Loucy (cell line): Measurements from ENCODE around the gene MRE11.

Source experiments
- H2AFZ ChIP-seq: fragments of 200-600 bp; sonication (generic); 2 replicates; pipeline ENCODE4 v1.6.0; 2016; ENCODE audit warnings: antibody characterized with exemption, mild to moderate bottlenecking, low read length, moderate library complexity
- H3F3A ChIP-seq: fragments of 200-600 bp; 2 replicates; pipeline ENCODE4 v1.6.0; 2016; ENCODE audit warnings: antibody characterized with exemption, low read depth, mild to moderate bottlenecking
- H3K27me3 ChIP-seq: fragments of 200-600 bp; sonication (generic); 2 replicates; pipeline ENCODE4 v1.6.1; 2014; ENCODE audit warnings: low read length, mild to moderate bottlenecking; ENCODE audit not compliant: insufficient read depth, poor library complexity, severe bottlenecking
- H3K36me3 ChIP-seq: fragments of 200-600 bp; sonication (generic); 2 replicates; pipeline ENCODE4 v1.6.1; 2016; ENCODE audit warnings: low read length; ENCODE audit not compliant: insufficient read depth
- H3K4me1 ChIP-seq: fragments of 200-600 bp; sonication (generic); 2 replicates; pipeline ENCODE4 v1.5.1; 2014; ENCODE audit warnings: low read length, mild to moderate bottlenecking; ENCODE audit not compliant: insufficient read depth, poor library complexity, severe bottlenecking
- H3K4me2 ChIP-seq: fragments of 200-600 bp; sonication (generic); 2 replicates; pipeline ENCODE4 v1.6.0; 2014; ENCODE audit warnings: antibody characterized with exemption, low read length, low read depth, mild to moderate bottlenecking; ENCODE audit not compliant: poor library complexity, severe bottlenecking
- H3K4me3 ChIP-seq: fragments of 200-600 bp; sonication (generic); 2 replicates; pipeline ENCODE4 v1.5.1; 2014; ENCODE audit warnings: low read length, mild to moderate bottlenecking, mixed read lengths; ENCODE audit not compliant: poor library complexity, severe bottlenecking
- H3K79me2 ChIP-seq: fragments of 200-600 bp; sonication (generic); 2 replicates; pipeline ENCODE4 v1.6.1; 2014; ENCODE audit warnings: low read length; ENCODE audit not compliant: insufficient read depth
- H3K9ac ChIP-seq: fragments of 200-600 bp; sonication (generic); 2 replicates; pipeline ENCODE4 v1.6.0; 2014; ENCODE audit warnings: mild to moderate bottlenecking, low read depth, low read length, moderate library complexity; ENCODE audit not compliant: poor library complexity, severe bottlenecking
- H3K9me2 ChIP-seq: fragments of 200-600 bp; sonication (generic); replicated peaks from 2 replicates; pipeline ENCODE4 v1.6.1; 2016; ENCODE audit warnings: low read depth, low read length, mixed read lengths
- H3K9me3 ChIP-seq: fragments of 200-600 bp; sonication (generic); 2 replicates; pipeline ENCODE4 v1.6.1; 2014; ENCODE audit warnings: mild to moderate bottlenecking, antibody characterized with exemption, low read length, low read depth; ENCODE audit not compliant: insufficient read depth
- H4K20me1 ChIP-seq: fragments of 200-600 bp; sonication (generic); 2 replicates; pipeline ENCODE4 v1.6.0; 2014; ENCODE audit warnings: antibody characterized with exemption, low read length, mild to moderate bottlenecking; ENCODE audit not compliant: insufficient read depth, poor library complexity, severe bottlenecking
- CTCF ChIP-seq: fragments of 200-600 bp; sonication (generic); conservative IDR thresholded peaks from 2 replicates; pipeline ENCODE4 v1.5.1; 2014; ENCODE audit warnings: mild to moderate bottlenecking, antibody characterized with exemption, low read length
- EZH2phosphoT487 ChIP-seq: fragments of 200-600 bp; IDR thresholded peaks from 2 replicates; pipeline ENCODE4 v1.6.1; 2018; ENCODE audit warnings: antibody characterized with exemption, mild to moderate bottlenecking, moderate library complexity, borderline replicate concordance

The MRE11 gene

GRCh38 chr11:94447149-94447548, 46.5 kb downstream of the MRE11 start:
- Histone ChIP-seq H3K4me1 (no peaks in the 10 kb centered on the region), H3K36me3 (peaks cover 47% of the 10 kb centered on the region; the same call in 1 of the 2 replicates), H3K9me3 (no peaks in the 10 kb centered on the region), H3K79me2 (no peaks in the 10 kb centered on the region), H3K4me2 (no peak overlapping the region), H3K27me3 (no peaks in the 10 kb centered on the region), H2AFZ (no peak overlapping the region), H4K20me1 (no peaks in the 10 kb centered on the region), H3F3A (no peaks in the 10 kb centered on the region), H3K4me3 (no peak overlapping the region), H3K9ac (no peak overlapping the region), H3K9me2 (no peaks in the 10 kb centered on the region)
- TF ChIP-seq EZH2phosphoT487 (no peak), CTCF (no peak)

- Histone ChIP-seq H3K4me2 (no peak overlapping the region), H3F3A (no peaks in the 10 kb centered on the region), H3K36me3 (peaks cover 47% of the 10 kb centered on the region; the same call in 1 of the 2 replicates), H3K9me3 (no peaks in the 10 kb centered on the region), H2AFZ (no peak overlapping the region), H4K20me1 (no peaks in the 10 kb centered on the region), H3K9ac (no peak overlapping the region), H3K4me1 (no peaks in the 10 kb centered on the region), H3K4me3 (no peak overlapping the region), H3K9me2 (no peaks in the 10 kb centered on the region), H3K79me2 (no peaks in the 10 kb centered on the region), H3K27me3 (no peaks in the 10 kb centered on the region)
- TF ChIP-seq EZH2phosphoT487 (no peak), CTCF (no peak)
Measured at GRCh38 chr11:94445641-94446040, 48.0 kb downstream of the MRE11 start.

GRCh38 chr11:94433049-94433448, 60.6 kb downstream of the MRE11 start:
- no peak for TF ChIP-seq CTCF
- no peak for TF ChIP-seq EZH2phosphoT487
- Histone ChIP-seq H3K9ac (no peak overlapping the region), H3K4me3 (no peak overlapping the region), H3K9me2 (no peaks in the 10 kb centered on the region), H3K36me3 (peaks cover 65% of the 10 kb centered on the region), H3K4me1 (no peaks in the 10 kb centered on the region), H3K4me2 (no peak overlapping the region), H3F3A (no peaks in the 10 kb centered on the region), H3K9me3 (no peaks in the 10 kb centered on the region), H3K79me2 (no peaks in the 10 kb centered on the region), H4K20me1 (no peaks in the 10 kb centered on the region), H3K27me3 (no peaks in the 10 kb centered on the region), H2AFZ (no peak overlapping the region)
